Peyer's patch (tissue), 4 donors: ENCODE results near the gene ELMOD1. TPM values are rescaled to one million over a fixed set of nuclear protein-coding genes. Genes with fewer than 3 reads are reported as not detected.
A peak's percentile ranks its signal among the peaks of the same experiment; 100 is the strongest.

ENCODE experiments used
- DNase-seq, 3 donors: peaks; one replicate each; pipeline ENCODE4 v3.0.0-alpha.2; 2017 to 2019
- H3K27ac ChIP-seq, 4 donors: fragments of 200-600 bp; sonication (generic); one replicate each; pipeline ENCODE4 v1.5.1; 2016 to 2019
- H3K27me3 ChIP-seq, 2 donors: fragments of 200-600 bp; sonication (generic); one replicate each; pipeline ENCODE4 v1.5.1; 2019
- H3K36me3 ChIP-seq, 3 donors: fragments of 200-600 bp; sonication (generic); one replicate each; pipeline ENCODE4 v1.5.1; 2016 to 2019
- H3K4me1 ChIP-seq, 4 donors: fragments of 200-600 bp; sonication (generic); one replicate each; pipeline ENCODE4 v1.5.1; 2016 to 2019
- H3K4me3 ChIP-seq, 4 donors: fragments of 200-600 bp; sonication (generic); 1 replicate in 3 of 4; 2 replicates in 1 of 4; pipeline ENCODE4 v1.5.1; 2016 to 2019; ENCODE audit warnings: mild to moderate bottlenecking in 1 of 4
- H3K9me3 ChIP-seq, 4 donors: fragments of 200-600 bp; sonication (generic); one replicate each; pipeline ENCODE4 v1.5.1; 2016 to 2019; ENCODE audit warnings: mild to moderate bottlenecking in 1 of 4
- CTCF ChIP-seq, 6 experiments: fragments of 450-650 bp in 4 of 6; fragments of 200-600 bp in 2 of 6; sonication (generic) in 1 of 6; IDR thresholded peaks; one replicate each; pipeline ENCODE4 v1.5.1; 2017 to 2019; ENCODE audit warnings: antibody characterized with exemption in 6 of 6, mild to moderate bottlenecking in 3 of 6, moderate library complexity in 1 of 6
- POLR2A ChIP-seq, 2 donors: fragments of 450-650 bp; IDR thresholded peaks; one replicate each; pipeline ENCODE4 v1.5.1; 2017; ENCODE audit warnings: antibody characterized with exemption in 2 of 2, mild to moderate bottlenecking in 2 of 2, moderate library complexity in 2 of 2
- total RNA-seq, 4 donors: library from RNA; depleted of rRNA; stranded (reverse); fragments of >200 nt; gene quantifications; one replicate each; pipeline ENCODE4 v1.1.0, GENCODE V29; 2016

The ELMOD1 gene
- total RNA-seq, 4 donors from 2014 or later: not detected

DNA sequence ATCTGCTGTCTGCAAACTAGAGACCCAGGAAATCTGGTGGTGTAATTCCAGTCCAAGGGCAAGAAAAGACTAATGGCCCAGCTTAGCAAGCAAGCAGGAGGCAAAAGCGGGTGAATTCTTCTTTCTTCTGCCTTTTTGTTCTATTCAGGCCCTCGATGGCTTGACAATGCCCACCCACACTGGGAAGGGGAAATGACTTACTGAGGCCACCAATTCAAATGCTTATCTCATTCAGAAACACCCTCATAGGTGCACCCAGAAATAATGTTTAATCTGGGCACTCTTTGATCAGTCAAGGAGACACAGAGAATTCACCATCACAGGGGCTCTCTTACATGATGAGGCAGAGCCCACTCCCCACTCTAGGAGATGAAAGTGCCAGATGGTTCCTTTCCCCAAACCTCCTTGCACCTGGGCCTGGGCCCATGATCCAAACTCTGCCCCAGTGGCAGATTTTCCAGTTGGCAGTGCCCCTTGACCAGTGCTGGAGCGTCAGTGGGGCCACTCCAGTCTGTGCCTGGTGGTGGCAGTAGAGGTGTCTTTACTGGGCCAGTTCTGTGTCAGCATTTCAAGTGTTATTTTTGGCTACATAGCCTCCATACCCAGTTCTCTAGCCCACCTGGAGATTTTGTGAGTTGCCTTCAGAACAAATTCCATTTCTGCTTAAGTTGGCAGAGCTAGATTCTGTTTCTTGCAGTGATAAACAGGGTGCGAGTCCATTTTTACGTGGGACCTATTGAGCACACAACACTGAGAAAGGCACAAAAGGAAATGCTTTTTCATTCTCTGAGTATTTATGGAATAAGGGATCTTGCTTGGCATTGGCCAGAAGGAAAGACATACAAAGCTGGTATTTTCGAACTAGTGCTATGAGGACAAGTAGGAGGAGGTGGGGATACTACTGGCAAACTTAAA lies 7.5 kb downstream of the ELMOD1 start:
- H3K9me3 ChIP-seq: no peaks in the 10 kb centered on the region
- no peaks in the 10 kb centered on the region for H3K36me3 ChIP-seq
- TF ChIP-seq CTCF (IDR thresholded peaks at IDR 0.05): peak in 1 of 6 experiments; percentile 4
- TF ChIP-seq POLR2A (IDR thresholded peaks at IDR 0.05): no peak
- H3K4me1 ChIP-seq: no peaks in the 10 kb centered on the region
- DNase-seq: no peak
- H3K27ac ChIP-seq: no peak overlapping the region
- peaks cover 0 to 3% of the 10 kb centered on the region in 2 donors for H3K27me3 ChIP-seq
- H3K4me3 ChIP-seq: no peak overlapping the region

DNA sequence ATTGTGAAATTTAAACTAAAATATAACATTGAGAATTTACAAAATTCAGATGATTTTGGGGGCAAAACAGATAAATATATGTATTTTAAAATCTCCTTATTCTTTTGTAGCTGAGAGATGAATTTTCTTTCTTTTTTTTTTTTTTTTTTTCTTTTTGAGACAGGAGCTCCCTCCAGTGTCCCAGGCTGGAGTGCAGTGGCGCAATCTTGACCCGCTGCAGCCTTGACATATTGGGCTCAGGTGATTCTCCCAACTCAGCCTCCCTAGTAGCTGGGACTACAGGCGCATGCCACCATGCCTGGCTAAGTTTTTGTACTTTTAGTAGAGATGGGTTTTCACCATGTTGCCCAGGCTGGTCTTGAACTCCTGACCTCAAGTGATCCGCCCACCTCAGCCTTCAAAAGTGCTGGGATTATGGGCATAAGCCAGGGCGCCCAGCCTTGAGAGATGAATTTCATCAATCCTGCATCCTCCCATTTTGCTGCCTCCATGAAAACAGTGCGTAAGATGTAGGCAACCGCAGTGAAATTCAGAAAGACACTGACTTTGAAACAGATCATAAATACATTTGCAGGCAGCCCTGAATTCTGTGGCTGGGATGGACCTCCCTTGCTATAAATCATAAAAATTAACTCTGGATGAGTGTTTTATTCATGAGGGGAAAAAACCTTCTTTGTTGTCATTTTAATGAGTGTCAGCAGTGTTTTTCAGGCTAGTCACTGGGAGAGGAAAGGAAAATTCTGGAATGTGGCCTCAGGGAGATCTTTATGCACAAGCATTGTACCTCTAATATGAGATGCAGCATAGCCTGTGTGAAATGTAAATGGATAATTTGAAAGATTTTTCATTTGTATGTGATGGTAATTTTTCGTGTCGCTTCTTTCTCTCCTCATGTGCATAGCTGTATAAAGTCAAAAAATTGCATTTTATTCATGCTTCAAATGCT lies 14.4 kb downstream of the ELMOD1 start:
- H3K36me3 ChIP-seq: no peaks in the 10 kb centered on the region
- no peak for DNase-seq
- H3K4me3 ChIP-seq: no peak overlapping the region
- no peaks in the 10 kb centered on the region for H3K4me1 ChIP-seq
- no peak overlapping the region for H3K27ac ChIP-seq
- no peak for TF ChIP-seq POLR2A (IDR thresholded peaks at IDR 0.05)
- no peak for TF ChIP-seq CTCF (IDR thresholded peaks at IDR 0.05)
- no peaks in the 10 kb centered on the region for H3K9me3 ChIP-seq
- H3K27me3 ChIP-seq: no peaks in the 10 kb centered on the region

- Histone ChIP-seq H3K27ac (no peak overlapping the region), H3K9me3 (no peaks in the 10 kb centered on the region), H3K4me1 (no peaks in the 10 kb centered on the region), H3K27me3 (no peaks in the 10 kb centered on the region), H3K36me3 (no peaks in the 10 kb centered on the region), H3K4me3 (no peak overlapping the region)
- DNase-seq: no peak
- no peak for TF ChIP-seq CTCF (IDR thresholded peaks at IDR 0.05)
- no peak for TF ChIP-seq POLR2A (IDR thresholded peaks at IDR 0.05)
Observed at GRCh38 chr11:107606141-107606540, 15.2 kb downstream of the ELMOD1 start.

DNA sequence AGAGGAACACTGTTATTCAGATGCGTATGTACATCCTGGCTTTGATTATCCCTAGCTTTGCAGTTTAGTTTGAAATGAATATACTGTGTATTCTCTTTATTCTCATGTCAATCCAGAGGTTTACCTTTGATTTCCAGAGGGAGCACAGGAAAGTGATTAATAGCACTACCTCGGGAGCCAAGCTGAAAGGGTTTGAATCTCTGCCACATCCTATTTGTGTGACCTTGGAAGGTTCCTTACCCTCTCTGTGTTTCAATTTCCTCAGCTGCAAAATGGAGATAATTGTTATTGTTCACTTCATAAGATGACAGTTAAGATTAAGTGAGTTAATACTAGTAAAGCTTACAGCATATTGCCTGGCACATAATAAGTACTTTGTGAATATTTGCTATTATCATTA lies 17.9 kb downstream of the ELMOD1 start:
- TF ChIP-seq CTCF (IDR thresholded peaks at IDR 0.05) (no peak), POLR2A (IDR thresholded peaks at IDR 0.05) (no peak)
- Histone ChIP-seq H3K4me3 (no peak overlapping the region), H3K9me3 (no peaks in the 10 kb centered on the region), H3K27me3 (no peaks in the 10 kb centered on the region), H3K4me1 (no peaks in the 10 kb centered on the region), H3K36me3 (no peaks in the 10 kb centered on the region), H3K27ac (no peak overlapping the region)
- DNase-seq: no peak

DNA sequence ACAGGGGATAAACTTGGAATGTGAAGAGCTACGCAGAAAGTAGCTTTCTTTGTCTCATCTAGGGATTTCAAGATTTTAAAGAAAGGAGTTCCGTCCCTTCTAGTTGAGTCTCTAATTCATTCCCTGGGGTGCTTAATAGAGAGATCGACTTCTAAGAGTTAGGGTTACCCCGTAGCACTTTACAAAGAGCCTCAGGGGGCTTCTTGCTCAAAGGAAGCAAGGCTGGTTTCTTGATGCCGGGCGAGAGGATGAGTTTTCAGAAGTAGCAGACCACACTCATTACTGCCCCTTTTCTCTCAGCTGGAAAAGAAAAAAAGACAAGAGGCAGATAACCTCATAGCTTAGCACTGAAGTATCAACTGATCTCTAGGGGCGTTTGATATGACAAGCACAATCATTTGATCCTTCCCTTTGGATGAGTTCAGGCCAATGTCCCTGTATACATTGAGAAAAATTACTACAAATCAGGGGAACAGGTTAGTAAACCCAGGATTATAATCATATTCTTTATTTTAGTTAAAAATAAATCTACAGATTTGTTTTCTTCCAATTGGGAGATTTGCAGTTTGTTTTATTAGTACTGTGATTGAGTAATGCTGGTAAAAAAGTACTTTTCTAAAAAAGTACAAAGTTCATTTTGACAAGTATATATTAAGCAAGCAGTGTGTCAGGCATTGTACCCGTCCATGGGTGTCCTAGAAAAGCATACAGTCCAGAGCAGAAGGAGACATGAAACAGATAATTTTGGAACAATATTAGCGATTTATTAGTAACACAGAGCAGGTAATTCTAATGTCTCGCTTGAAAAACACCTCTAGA lies 18.7 kb downstream of the ELMOD1 start:
- TF ChIP-seq CTCF (IDR thresholded peaks at IDR 0.05) (no peak), POLR2A (IDR thresholded peaks at IDR 0.05) (no peak)
- no peaks in the 10 kb centered on the region for H3K9me3 ChIP-seq
- DNase-seq: no peak
- H3K4me1 ChIP-seq: no peaks in the 10 kb centered on the region
- no peaks in the 10 kb centered on the region for H3K36me3 ChIP-seq
- no peak overlapping the region for H3K27ac ChIP-seq
- no peaks in the 10 kb centered on the region for H3K27me3 ChIP-seq
- no peak overlapping the region for H3K4me3 ChIP-seq
